Karpas-422 (cell line): Measurements from ENCODE around the gene ADAMTSL1. TPM values are rescaled to one million over a fixed set of nuclear protein-coding genes. Genes with fewer than 3 reads are reported as not detected.

Source experiments
- DNase-seq: peaks from one replicate; pipeline ENCODE4 v3.0.0-alpha.2; 2015
- H2AFZ ChIP-seq: fragments of 200-600 bp; sonication (generic); 2 replicates; pipeline ENCODE4 v1.6.1; 2014; ENCODE audit warnings: antibody characterized with exemption, low read length, mixed read lengths
- H3K27ac ChIP-seq: fragments of 200-600 bp; sonication (generic); 2 replicates; pipeline ENCODE4 v1.5.1; 2014; ENCODE audit warnings: mild to moderate bottlenecking, low read length, moderate library complexity
- H3K27me3 ChIP-seq: fragments of 200-600 bp; sonication (generic); 2 replicates; pipeline ENCODE4 v1.6.1; 2014; ENCODE audit warnings: low read length, mixed read lengths
- H3K36me3 ChIP-seq: fragments of 200-600 bp; sonication (generic); 2 replicates; pipeline ENCODE4 v1.6.1; 2014; ENCODE audit warnings: low read length, mixed read lengths; ENCODE audit not compliant: insufficient read depth
- H3K4me1 ChIP-seq: fragments of 200-600 bp; sonication (generic); 2 replicates; pipeline ENCODE4 v1.6.1; 2014; ENCODE audit warnings: mild to moderate bottlenecking, low read length, mixed read lengths
- H3K4me2 ChIP-seq: fragments of 200-600 bp; sonication (generic); 2 replicates; pipeline ENCODE4 v1.6.1; 2014; ENCODE audit warnings: low read length, low read depth, mild to moderate bottlenecking; ENCODE audit not compliant: poor library complexity, severe bottlenecking
- H3K4me3 ChIP-seq: fragments of 200-600 bp; sonication (generic); 2 replicates; pipeline ENCODE4 v1.5.1; 2014; ENCODE audit warnings: mild to moderate bottlenecking, antibody characterized with exemption, low read length, mixed read lengths
- H3K79me2 ChIP-seq: fragments of 200-600 bp; sonication (generic); 2 replicates; pipeline ENCODE4 v1.6.1; 2014; ENCODE audit warnings: mild to moderate bottlenecking, low read length, mixed read lengths
- H3K9ac ChIP-seq: fragments of 200-600 bp; sonication (generic); 2 replicates; pipeline ENCODE4 v1.6.0; 2014; ENCODE audit warnings: low read length
- H3K9me2 ChIP-seq: fragments of 200-600 bp; sonication (generic), shearing (Covaris generic); replicated peaks from 2 replicates; pipeline ENCODE4 v1.6.0; 2014; ENCODE audit warnings: mild to moderate bottlenecking, low read length, moderate library complexity; ENCODE audit not compliant: insufficient read depth
- H3K9me3 ChIP-seq: fragments of 300-700, 200-600 bp; sonication (generic); 2 replicates; pipeline ENCODE4 v1.6.1; 2014; ENCODE audit warnings: low read length, mixed read lengths
- H4K20me1 ChIP-seq: fragments of 200-600 bp; sonication (generic); 2 replicates; pipeline ENCODE4 v1.6.1; 2014; ENCODE audit warnings: mild to moderate bottlenecking, antibody characterized with exemption, low read length, low read depth; ENCODE audit not compliant: insufficient read depth
- total RNA-seq: library from RNA; depleted of rRNA; stranded (reverse); fragments of >200 nt; shearing (Covaris generic); gene quantifications from 2 replicates; pipeline ENCODE4 v1.2.3, GENCODE V29; 2014; ENCODE audit warnings: low replicate concordance

The ADAMTSL1 gene
- total RNA-seq, 1 experiment from 2014 or later = 8.2 TPM

GRCh38 chr9:18441261-18441660 lies 32.7 kb upstream of the ADAMTSL1 start:
- Histone ChIP-seq H3K4me3 (no peak overlapping the region), H3K27ac (no peak overlapping the region), H4K20me1 (no peaks in the 10 kb centered on the region), H3K36me3 (no peaks in the 10 kb centered on the region), H3K9ac (no peak overlapping the region), H3K9me3 (no peaks in the 10 kb centered on the region), H3K4me2 (no peak overlapping the region), H2AFZ (no peak overlapping the region), H3K9me2 (no peaks in the 10 kb centered on the region), H3K27me3 (no peaks in the 10 kb centered on the region), H3K79me2 (no peaks in the 10 kb centered on the region), H3K4me1 (no peaks in the 10 kb centered on the region)
- no peak for DNase-seq

DNA sequence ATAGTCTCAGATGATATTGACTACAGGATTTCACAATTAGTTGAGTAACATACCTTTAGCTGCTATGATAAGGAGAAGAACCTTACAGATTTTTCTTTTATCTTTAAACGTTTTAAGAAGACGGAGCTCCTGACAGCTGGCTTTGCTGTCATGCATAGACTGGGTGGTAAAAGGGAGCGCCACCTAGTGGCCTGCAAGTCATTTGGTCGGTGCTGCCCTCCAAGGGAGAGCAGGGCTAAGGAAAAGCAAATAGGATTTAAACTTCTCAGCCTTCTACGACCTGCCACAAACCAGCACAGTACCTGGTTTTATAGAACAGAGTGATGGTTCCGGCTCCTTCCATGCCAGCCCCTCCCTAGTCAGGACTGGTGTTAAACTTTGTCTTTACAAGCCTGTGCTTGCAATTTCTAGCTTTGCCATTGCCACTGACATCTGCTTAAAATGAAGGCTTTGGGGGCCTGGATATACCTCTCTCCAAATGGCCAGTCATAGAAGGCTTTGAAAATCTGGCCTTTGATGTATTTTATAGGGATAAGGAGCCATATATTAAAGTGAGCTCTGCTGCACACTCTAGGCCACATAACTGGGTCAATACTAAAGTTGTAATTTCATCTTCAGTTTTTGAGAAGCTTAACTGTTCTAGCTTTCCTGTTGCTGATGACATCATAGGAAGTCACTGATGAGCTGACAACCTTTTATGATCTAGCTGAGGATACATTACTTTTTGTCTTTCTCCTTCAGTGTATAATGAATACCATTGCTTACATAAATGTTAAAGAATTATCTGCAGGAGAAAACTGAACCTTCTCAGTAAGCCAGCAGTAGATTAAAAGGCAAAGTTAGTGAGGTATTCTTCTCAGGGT lies 31.1 kb upstream of the ADAMTSL1 start:
- Histone ChIP-seq H3K9ac (no peak overlapping the region), H3K4me3 (no peak overlapping the region), H3K9me3 (no peaks in the 10 kb centered on the region), H4K20me1 (no peaks in the 10 kb centered on the region), H3K27me3 (no peaks in the 10 kb centered on the region), H2AFZ (no peak overlapping the region), H3K36me3 (no peaks in the 10 kb centered on the region), H3K79me2 (no peaks in the 10 kb centered on the region), H3K4me2 (no peak overlapping the region), H3K4me1 (peaks cover 7% of the 10 kb centered on the region), H3K9me2 (no peaks in the 10 kb centered on the region), H3K27ac (no peak overlapping the region)
- peak; percentile 84 for DNase-seq

DNA sequence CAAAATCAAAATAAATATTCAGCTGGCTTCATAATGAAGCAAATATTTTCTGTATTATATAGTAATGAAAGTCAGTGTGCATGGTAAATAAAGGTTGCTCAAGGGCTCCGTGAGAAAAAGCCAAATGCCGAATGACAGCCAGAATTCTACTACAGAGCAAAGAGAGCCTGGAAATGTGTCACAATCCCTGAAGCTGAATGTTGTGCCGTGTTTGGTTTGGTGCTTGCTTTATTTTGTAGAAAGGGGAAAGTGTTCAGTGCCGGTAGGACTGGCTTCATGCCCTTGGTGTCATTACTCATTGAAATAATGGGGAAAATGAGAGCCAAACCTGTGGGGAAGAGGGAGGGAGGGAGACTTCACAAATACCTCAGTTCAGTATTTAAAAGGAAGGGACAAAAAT lies 26.8 kb upstream of the ADAMTSL1 start:
- Histone ChIP-seq H3K27me3 (no peaks in the 10 kb centered on the region), H3K9me3 (no peaks in the 10 kb centered on the region), H3K9me2 (no peaks in the 10 kb centered on the region), H3K79me2 (no peaks in the 10 kb centered on the region), H3K4me1 (peaks cover 17% of the 10 kb centered on the region), H3K4me2 (no peak overlapping the region), H3K9ac (no peak overlapping the region), H3K36me3 (no peaks in the 10 kb centered on the region), H2AFZ (no peak overlapping the region), H3K27ac (no peak overlapping the region), H3K4me3 (no peak overlapping the region), H4K20me1 (no peaks in the 10 kb centered on the region)
- DNase-seq = no peak

DNA sequence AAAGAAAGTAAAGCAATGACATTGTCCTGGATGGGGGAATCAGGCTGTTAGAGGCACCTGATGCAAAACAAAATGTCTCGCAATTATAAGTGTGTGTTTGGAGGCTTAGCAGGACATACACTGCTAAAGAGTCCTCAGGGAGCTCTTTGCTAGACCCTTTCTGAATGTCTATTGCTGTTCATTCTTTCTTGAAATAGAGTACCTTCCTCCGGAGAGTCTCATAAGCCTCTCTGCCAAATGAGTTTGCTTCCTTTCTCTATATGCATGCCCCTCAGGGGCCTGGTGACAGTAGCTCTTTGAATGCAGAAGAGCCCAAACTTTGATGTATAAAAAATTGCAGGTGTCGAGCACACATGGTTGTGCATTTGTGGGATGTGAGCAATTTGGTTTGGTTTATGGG lies 26.4 kb upstream of the ADAMTSL1 start:
- H3K9ac ChIP-seq = no peak overlapping the region

DNA sequence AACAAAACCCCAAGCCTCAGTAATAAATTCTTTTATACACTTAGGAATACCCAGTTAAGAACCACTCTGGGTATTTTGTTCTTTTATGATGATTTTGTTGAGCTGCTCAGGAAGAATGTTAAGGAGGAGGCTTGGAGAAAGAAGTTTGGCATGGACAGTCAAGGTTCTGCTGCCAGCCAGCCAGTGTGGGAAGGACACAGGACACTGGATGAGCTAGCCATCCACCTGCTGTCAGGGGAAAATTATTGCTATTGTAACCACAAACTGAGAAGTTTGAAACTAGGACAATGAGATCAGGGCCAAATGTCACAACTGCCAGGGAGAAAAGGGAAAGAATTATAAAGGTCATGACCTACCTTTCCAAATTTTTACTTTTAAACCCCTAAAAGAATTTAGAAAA lies 25.9 kb upstream of the ADAMTSL1 start:
- Histone ChIP-seq H3K4me2 (no peak overlapping the region), H2AFZ (no peak overlapping the region), H3K9ac (no peak overlapping the region), H3K27me3 (no peaks in the 10 kb centered on the region), H3K4me1 (peaks cover 17% of the 10 kb centered on the region), H3K27ac (no peak overlapping the region), H3K4me3 (no peak overlapping the region), H3K36me3 (no peaks in the 10 kb centered on the region), H3K9me2 (no peaks in the 10 kb centered on the region), H4K20me1 (no peaks in the 10 kb centered on the region), H3K79me2 (no peaks in the 10 kb centered on the region), H3K9me3 (no peaks in the 10 kb centered on the region)
- no peak for DNase-seq

More for the DNA sequence above, 26.4 kb upstream of the ADAMTSL1 start:
- Histone ChIP-seq H3K79me2 (no peaks in the 10 kb centered on the region), H2AFZ (no peak overlapping the region), H3K9me3 (no peaks in the 10 kb centered on the region), H3K36me3 (no peaks in the 10 kb centered on the region), H3K4me2 (no peak overlapping the region), H3K27ac (no peak overlapping the region), H3K27me3 (no peaks in the 10 kb centered on the region), H4K20me1 (no peaks in the 10 kb centered on the region), H3K4me1 (peaks cover 17% of the 10 kb centered on the region), H3K4me3 (no peak overlapping the region), H3K9me2 (no peaks in the 10 kb centered on the region)
- DNase-seq = no peak

DNA sequence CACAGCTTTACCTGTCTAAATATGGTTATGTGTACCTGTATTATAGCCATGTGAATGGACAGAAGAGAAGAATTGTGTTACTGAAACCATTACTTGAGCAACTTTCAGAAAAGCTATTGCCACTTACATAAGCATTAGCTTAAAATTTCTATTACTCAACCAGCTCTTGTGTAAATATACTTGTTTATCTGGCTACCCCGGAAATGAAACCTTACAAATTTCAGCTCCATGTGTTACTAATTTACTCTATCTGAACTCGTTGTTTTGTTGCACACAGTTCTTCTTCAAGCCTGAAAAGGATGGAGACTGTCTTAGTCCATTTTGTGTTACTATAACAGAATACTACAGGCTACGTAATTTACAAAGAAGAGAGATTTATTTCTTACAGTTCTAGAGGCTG lies 22.5 kb upstream of the ADAMTSL1 start:
- no peaks in the 10 kb centered on the region for H3K27me3 ChIP-seq
- no peak overlapping the region for H3K4me3 ChIP-seq
- no peaks in the 10 kb centered on the region for H4K20me1 ChIP-seq
- peaks cover 17% of the 10 kb centered on the region for H3K4me1 ChIP-seq
- H2AFZ ChIP-seq = peak overlapping the region; percentile 63
- no peaks in the 10 kb centered on the region for H3K9me2 ChIP-seq
- H3K9ac ChIP-seq = no peak overlapping the region
- no peak for DNase-seq
- no peaks in the 10 kb centered on the region for H3K36me3 ChIP-seq
- no peak overlapping the region for H3K4me2 ChIP-seq
- no peak overlapping the region for H3K27ac ChIP-seq
- no peaks in the 10 kb centered on the region for H3K79me2 ChIP-seq
- H3K9me3 ChIP-seq = no peaks in the 10 kb centered on the region

DNA sequence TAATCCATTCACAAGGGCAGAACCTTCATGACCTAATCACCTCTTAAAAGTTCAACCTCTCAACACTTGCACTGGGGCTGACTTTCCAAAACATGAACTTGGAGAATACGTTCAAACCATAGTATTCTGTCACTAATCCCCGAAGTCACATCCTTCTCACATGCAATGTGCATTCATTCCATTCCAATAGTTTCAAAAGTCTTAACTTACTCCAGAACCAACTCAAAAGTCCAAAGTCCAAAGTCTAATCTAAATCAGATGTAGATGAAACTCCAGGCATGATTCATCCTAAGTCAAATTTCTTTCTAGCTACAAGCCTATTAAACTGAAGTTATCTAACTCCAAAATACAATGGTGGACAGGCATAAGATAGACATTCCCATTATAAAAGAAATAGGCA lies 21.7 kb upstream of the ADAMTSL1 start:
- H3K27me3 ChIP-seq = no peaks in the 10 kb centered on the region
- no peaks in the 10 kb centered on the region for H3K9me3 ChIP-seq
- H4K20me1 ChIP-seq = no peaks in the 10 kb centered on the region
- H3K4me1 ChIP-seq = peaks cover 15% of the 10 kb centered on the region
- H3K9ac ChIP-seq = no peak overlapping the region
- H2AFZ ChIP-seq = no peak overlapping the region
- no peak for DNase-seq
- no peaks in the 10 kb centered on the region for H3K79me2 ChIP-seq
- H3K4me2 ChIP-seq = no peak overlapping the region
- no peak overlapping the region for H3K4me3 ChIP-seq
- H3K36me3 ChIP-seq = no peaks in the 10 kb centered on the region
- H3K9me2 ChIP-seq = no peaks in the 10 kb centered on the region
- H3K27ac ChIP-seq = no peak overlapping the region

DNA sequence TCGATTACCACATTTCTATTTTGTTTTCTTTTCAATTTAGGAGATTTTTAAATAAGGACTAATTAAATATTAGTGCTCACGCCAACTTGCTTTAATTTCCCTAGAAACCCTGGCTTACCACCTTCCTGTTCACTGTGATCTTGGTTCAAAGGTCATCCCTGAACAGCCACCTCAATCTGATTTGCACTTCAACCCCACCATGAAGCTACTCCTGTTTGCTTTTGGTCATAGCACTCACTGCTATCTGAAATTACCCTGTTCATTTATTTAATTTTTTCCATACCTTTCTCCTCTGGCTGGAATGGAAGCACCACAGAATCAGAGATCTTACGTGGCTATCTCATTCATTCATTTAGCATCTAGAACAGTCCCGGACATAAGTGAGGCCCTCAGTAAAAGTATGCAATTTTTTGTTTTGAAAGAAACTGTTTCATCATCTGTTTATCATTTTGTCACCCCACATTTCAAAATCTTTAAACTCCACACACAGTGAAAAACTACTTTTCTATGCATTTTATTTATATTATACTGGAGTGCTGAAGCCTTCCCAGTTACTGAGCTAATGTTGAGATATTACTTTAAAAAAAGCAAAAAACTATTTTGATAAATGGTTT lies 17.2 kb upstream of the ADAMTSL1 start:
- no peaks in the 10 kb centered on the region for H3K36me3 ChIP-seq
- no peaks in the 10 kb centered on the region for H3K79me2 ChIP-seq
- DNase-seq = no peak
- H2AFZ ChIP-seq = no peak overlapping the region
- no peak overlapping the region for H3K4me3 ChIP-seq
- no peak overlapping the region for H3K9ac ChIP-seq
- no peaks in the 10 kb centered on the region for H3K27me3 ChIP-seq
- H3K9me2 ChIP-seq = no peaks in the 10 kb centered on the region
- no peaks in the 10 kb centered on the region for H4K20me1 ChIP-seq
- H3K4me1 ChIP-seq = no peaks in the 10 kb centered on the region
- H3K9me3 ChIP-seq = no peaks in the 10 kb centered on the region
- H3K4me2 ChIP-seq = no peak overlapping the region
- H3K27ac ChIP-seq = no peak overlapping the region
